BLaER1 (cell line): Measurements from ENCODE around the gene NAALADL2.
"Not testable (repeated sequence)": the region's sequence is repeated elsewhere in the genome, so short reads cannot be mapped to it uniquely, and the experiment has no call there.

Source experiments
- H3K27ac ChIP-seq: shearing (Covaris generic); formaldehyde crosslinking; 2 replicates; pipeline ENCODE4 v1.8.1; 2022
- H3K27me3 ChIP-seq: shearing (Covaris generic); formaldehyde crosslinking; 2 replicates; pipeline ENCODE4 v1.8.1; 2022
- H3K36me3 ChIP-seq: shearing (Covaris generic); formaldehyde crosslinking; 2 replicates; pipeline ENCODE4 v1.8.1; 2022
- H3K4me1 ChIP-seq: shearing (Covaris generic); formaldehyde crosslinking; 2 replicates; pipeline ENCODE4 v1.8.1; 2022
- H3K4me2 ChIP-seq: shearing (Covaris generic); formaldehyde crosslinking; 2 replicates; pipeline ENCODE4 v1.8.1; 2022
- H3K4me3 ChIP-seq: shearing (Covaris generic); formaldehyde crosslinking; 2 replicates; pipeline ENCODE4 v1.8.1; 2022
- H3K9ac ChIP-seq: shearing (Covaris generic); formaldehyde crosslinking; 2 replicates; pipeline ENCODE4 v1.8.1; 2022
- H3K9me3 ChIP-seq: shearing (Covaris generic); formaldehyde crosslinking; 2 replicates; pipeline ENCODE4 v1.8.1; 2022
- H4K20me1 ChIP-seq: shearing (Covaris generic); formaldehyde crosslinking; 2 replicates; pipeline ENCODE4 v1.8.1; 2022
- Cebpa-rat ChIP-seq: shearing (Covaris generic); IDR thresholded peaks from 2 replicates; pipeline ENCODE4 v1.8.1; 2022

NAALADL2 gene

GRCh38 chr3:175410251-175410650, 551.1 kb downstream of the NAALADL2 start:
- Histone ChIP-seq H3K27me3 (no peaks in the 10 kb centered on the region), H4K20me1 (no peaks in the 10 kb centered on the region), H3K4me2 (no peak overlapping the region), H3K36me3 (no peaks in the 10 kb centered on the region), H3K27ac (no peak overlapping the region), H3K4me3 (no peak overlapping the region), H3K4me1 (no peaks in the 10 kb centered on the region), H3K9me3 (peaks cover 13% of the 10 kb centered on the region; the same call in 1 of the 2 replicates), H3K9ac (no peak overlapping the region)
- TF ChIP-seq Cebpa-rat = no peak

- Histone ChIP-seq H3K9ac (no peak overlapping the region), H3K4me3 (no peak overlapping the region), H3K4me2 (no peak overlapping the region), H3K27ac (no peak overlapping the region), H3K36me3 (no peaks in the 10 kb centered on the region), H4K20me1 (no peaks in the 10 kb centered on the region), H3K9me3 (peaks cover 13% of the 10 kb centered on the region; the same call in 1 of the 2 replicates), H3K4me1 (no peaks in the 10 kb centered on the region), H3K27me3 (no peaks in the 10 kb centered on the region)
- TF ChIP-seq Cebpa-rat = no peak
Measured at GRCh38 chr3:175411405-175411804, 552.3 kb downstream of the NAALADL2 start.

- no peak overlapping the region for H3K4me2 ChIP-seq
- no peaks in the 10 kb centered on the region for H4K20me1 ChIP-seq
- H3K9ac ChIP-seq = no peak overlapping the region
- no peak overlapping the region for H3K4me3 ChIP-seq
- H3K36me3 ChIP-seq = no peaks in the 10 kb centered on the region
- no peak overlapping the region for H3K27ac ChIP-seq
- no peak for TF ChIP-seq Cebpa-rat
- H3K4me1 ChIP-seq = no peaks in the 10 kb centered on the region
- no peaks in the 10 kb centered on the region for H3K27me3 ChIP-seq
- peaks cover 13% of the 10 kb centered on the region; the same call in 1 of the 2 replicates for H3K9me3 ChIP-seq
Measured at GRCh38 chr3:175411946-175412345, 552.8 kb downstream of the NAALADL2 start.

- peaks cover 13% of the 10 kb centered on the region; the same call in 1 of the 2 replicates for H3K9me3 ChIP-seq
- H3K27ac ChIP-seq = no peak overlapping the region
- H4K20me1 ChIP-seq = no peaks in the 10 kb centered on the region
- no peak overlapping the region for H3K4me3 ChIP-seq
- no peak overlapping the region for H3K4me2 ChIP-seq
- no peaks in the 10 kb centered on the region for H3K36me3 ChIP-seq
- H3K4me1 ChIP-seq = no peaks in the 10 kb centered on the region
- H3K9ac ChIP-seq = no peak overlapping the region
- no peak for TF ChIP-seq Cebpa-rat
- no peaks in the 10 kb centered on the region for H3K27me3 ChIP-seq
Measured at GRCh38 chr3:175413926-175414325, 554.8 kb downstream of the NAALADL2 start.

GRCh38 chr3:175416600-175416999, 557.5 kb downstream of the NAALADL2 start:
- no peaks in the 10 kb centered on the region for H3K36me3 ChIP-seq
- H3K27me3 ChIP-seq = no peaks in the 10 kb centered on the region
- TF ChIP-seq Cebpa-rat = no peak
- H3K9ac ChIP-seq = no peak overlapping the region
- H3K4me2 ChIP-seq = no peak overlapping the region
- H3K4me3 ChIP-seq = no peak overlapping the region
- peaks cover 13% of the 10 kb centered on the region; the same call in 1 of the 2 replicates for H3K9me3 ChIP-seq
- no peak overlapping the region for H3K27ac ChIP-seq
- no peaks in the 10 kb centered on the region for H3K4me1 ChIP-seq
- no peaks in the 10 kb centered on the region for H4K20me1 ChIP-seq

GRCh38 chr3:175417426-175417825, 558.3 kb downstream of the NAALADL2 start:
- no peaks in the 10 kb centered on the region for H4K20me1 ChIP-seq
- H3K4me2 ChIP-seq = no peak overlapping the region
- H3K27ac ChIP-seq = no peak overlapping the region
- no peak for TF ChIP-seq Cebpa-rat
- H3K4me3 ChIP-seq = no peak overlapping the region
- no peaks in the 10 kb centered on the region for H3K27me3 ChIP-seq
- no peaks in the 10 kb centered on the region for H3K36me3 ChIP-seq
- no peak overlapping the region for H3K9ac ChIP-seq
- H3K9me3 ChIP-seq = peaks cover 13% of the 10 kb centered on the region; the same call in 1 of the 2 replicates
- H3K4me1 ChIP-seq = no peaks in the 10 kb centered on the region

GRCh38 chr3:175421902-175422301, 562.8 kb downstream of the NAALADL2 start:
- Histone ChIP-seq H4K20me1 (no peaks in the 10 kb centered on the region), H3K4me1 (no peaks in the 10 kb centered on the region), H3K9me3 (no peaks in the 10 kb centered on the region), H3K36me3 (no peaks in the 10 kb centered on the region), H3K27me3 (no peaks in the 10 kb centered on the region), H3K4me3 (no peak overlapping the region), H3K27ac (no peak overlapping the region), H3K9ac (no peak overlapping the region), H3K4me2 (no peak overlapping the region)
- TF ChIP-seq Cebpa-rat = no peak

- no peak overlapping the region for H3K4me3 ChIP-seq
- H3K9ac ChIP-seq = no peak overlapping the region
- H3K36me3 ChIP-seq = no peaks in the 10 kb centered on the region
- H4K20me1 ChIP-seq = no peaks in the 10 kb centered on the region
- no peaks in the 10 kb centered on the region for H3K9me3 ChIP-seq
- TF ChIP-seq Cebpa-rat = no peak
- H3K4me1 ChIP-seq = no peaks in the 10 kb centered on the region
- no peak overlapping the region for H3K27ac ChIP-seq
- H3K4me2 ChIP-seq = no peak overlapping the region
- H3K27me3 ChIP-seq = no peaks in the 10 kb centered on the region
Measured at GRCh38 chr3:175422744-175423143, 563.6 kb downstream of the NAALADL2 start.

GRCh38 chr3:175423848-175424247, 564.7 kb downstream of the NAALADL2 start:
- H3K27me3 ChIP-seq = not testable (repeated sequence)

GRCh38 chr3:175426805-175427204, 567.7 kb downstream of the NAALADL2 start:
- TF ChIP-seq Cebpa-rat = no peak
- H4K20me1 ChIP-seq = no peaks in the 10 kb centered on the region
- H3K4me2 ChIP-seq = no peak overlapping the region
- H3K9ac ChIP-seq = no peak overlapping the region
- no peak overlapping the region for H3K4me3 ChIP-seq
- no peaks in the 10 kb centered on the region for H3K27me3 ChIP-seq
- H3K4me1 ChIP-seq = no peaks in the 10 kb centered on the region
- no peaks in the 10 kb centered on the region for H3K9me3 ChIP-seq
- H3K36me3 ChIP-seq = no peaks in the 10 kb centered on the region
- no peak overlapping the region for H3K27ac ChIP-seq

More at GRCh38 chr3:175423848-175424247, 564.7 kb downstream of the NAALADL2 start:
- H4K20me1 ChIP-seq, H3K9ac ChIP-seq, H3K9me3 ChIP-seq, H3K4me3 ChIP-seq, H3K4me2 ChIP-seq, H3K4me1 ChIP-seq, H3K27ac ChIP-seq, H3K36me3 ChIP-seq: not testable (repeated sequence)

- no peak overlapping the region for H3K4me2 ChIP-seq
Measured at GRCh38 chr3:175428466-175428865, 569.3 kb downstream of the NAALADL2 start.

More at GRCh38 chr3:175428466-175428865, 569.3 kb downstream of the NAALADL2 start:
- Histone ChIP-seq H3K4me3 (no peak overlapping the region), H3K27me3 (no peaks in the 10 kb centered on the region), H3K9me3 (no peaks in the 10 kb centered on the region), H3K4me1 (no peaks in the 10 kb centered on the region), H3K9ac (no peak overlapping the region), H3K36me3 (no peaks in the 10 kb centered on the region), H4K20me1 (no peaks in the 10 kb centered on the region), H3K27ac (no peak overlapping the region)
- TF ChIP-seq Cebpa-rat = no peak
